ENCODE measurements around the gene CD47.

The CD47 gene

DNA sequence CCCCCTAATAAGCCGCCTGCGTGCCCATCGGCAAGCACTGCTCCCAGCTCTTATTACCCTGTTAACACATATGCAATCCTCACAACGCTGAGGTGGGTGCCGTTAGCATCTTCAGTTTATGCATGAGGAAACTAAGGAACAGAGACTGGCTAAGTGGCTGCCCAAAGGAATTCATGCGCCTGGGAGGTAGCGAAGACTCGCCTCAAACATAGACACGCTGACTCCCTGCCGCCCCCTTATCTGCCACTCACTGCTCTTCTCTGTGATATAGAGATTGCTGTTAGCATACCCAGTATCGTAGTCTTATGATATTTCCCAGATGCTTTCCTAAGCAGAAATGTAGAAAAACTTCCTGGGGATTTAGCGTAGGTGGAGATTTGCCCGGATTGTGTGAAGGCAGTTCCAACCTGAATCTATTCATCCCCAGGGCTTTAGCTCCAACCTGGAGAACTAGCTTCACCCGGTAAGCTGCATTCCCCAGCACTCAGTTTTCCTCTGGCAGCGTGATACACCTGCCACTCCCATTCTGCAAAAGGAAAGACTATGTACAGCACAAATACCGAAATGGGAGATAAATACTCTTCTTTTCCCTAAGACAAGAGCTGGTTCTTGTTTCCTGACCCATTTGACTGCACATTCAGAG is 23.7 kb upstream of the CD47 start:
- no peak for DNase-seq

DNA sequence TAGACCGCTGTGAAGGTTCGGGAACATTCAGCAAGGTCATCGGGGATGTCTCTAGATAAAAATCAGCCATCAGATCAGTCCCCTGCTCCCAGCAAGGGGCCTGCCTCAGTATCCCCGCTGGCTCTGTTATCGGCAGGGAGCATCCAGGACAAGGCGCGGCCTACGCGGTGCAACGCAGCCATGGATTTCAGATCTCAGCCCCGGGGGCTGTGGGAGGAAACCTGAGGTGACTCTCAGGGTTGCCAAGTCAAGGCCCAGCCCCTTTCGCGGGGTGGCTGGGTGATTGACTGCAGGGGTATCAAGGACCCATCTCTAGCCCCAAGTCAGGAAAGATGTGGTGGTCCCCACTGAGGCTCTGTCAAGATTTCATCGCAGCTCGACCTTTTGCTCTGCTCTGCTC is 23.1 kb upstream of the CD47 start:
- no peak for DNase-seq

DNA sequence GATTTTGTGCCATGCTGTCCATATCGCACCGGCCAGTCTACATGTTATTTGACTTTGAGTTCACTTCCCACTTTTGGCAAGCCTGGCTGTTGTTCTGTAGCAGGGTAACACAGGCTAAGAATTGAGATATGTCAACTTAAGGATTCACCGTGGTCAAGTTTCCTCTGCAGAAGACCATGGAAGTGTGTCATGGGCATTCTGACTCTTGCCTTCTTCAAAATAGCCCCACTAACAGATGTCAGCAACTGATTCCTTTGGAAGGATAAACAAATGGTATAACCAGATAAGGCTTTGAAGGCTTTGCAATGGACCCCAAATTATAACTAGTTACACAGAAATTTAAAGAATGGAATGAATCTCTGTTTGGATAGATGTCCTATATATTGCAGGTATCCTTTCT is 20.1 kb upstream of the CD47 start:
- DNase-seq, result no peak

DNA sequence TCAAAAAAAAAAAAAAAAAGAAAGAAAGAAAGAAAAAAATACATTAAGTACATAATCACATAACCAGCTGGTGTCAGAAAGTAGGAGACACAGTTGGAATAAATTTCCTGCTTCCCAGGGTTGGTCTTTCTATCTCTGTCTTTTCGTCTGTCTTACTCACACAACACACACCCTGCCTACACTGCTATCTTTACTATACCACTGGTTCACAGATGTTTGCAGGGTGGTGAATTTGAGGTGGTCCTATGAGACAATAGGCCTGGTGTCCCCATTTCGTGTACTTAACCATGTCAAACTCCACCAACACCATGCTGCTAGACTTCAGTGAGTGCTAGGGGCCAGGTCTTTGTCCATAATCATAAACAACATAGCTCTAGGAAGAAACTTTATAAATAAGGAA is 17.6 kb upstream of the CD47 start:
- no peak for DNase-seq

DNA sequence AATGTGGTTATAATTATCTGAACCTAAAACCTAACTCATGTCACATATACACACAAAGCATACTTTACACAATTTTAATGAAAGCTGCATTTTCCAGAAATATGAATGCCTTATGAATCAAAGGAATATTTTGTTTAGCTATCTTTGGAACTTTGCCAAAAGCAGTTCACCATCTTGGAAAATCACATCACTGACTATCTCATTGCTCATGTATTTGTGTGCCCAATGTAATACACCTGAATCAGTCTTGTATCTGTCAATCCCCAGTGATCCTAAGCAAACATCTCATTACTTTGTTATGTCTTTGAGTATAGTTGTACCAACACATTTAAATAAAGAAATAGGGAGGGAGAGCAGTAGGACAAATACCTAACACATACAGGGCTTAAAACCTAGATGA is 15.6 kb upstream of the CD47 start:
- no peak for DNase-seq

DNA sequence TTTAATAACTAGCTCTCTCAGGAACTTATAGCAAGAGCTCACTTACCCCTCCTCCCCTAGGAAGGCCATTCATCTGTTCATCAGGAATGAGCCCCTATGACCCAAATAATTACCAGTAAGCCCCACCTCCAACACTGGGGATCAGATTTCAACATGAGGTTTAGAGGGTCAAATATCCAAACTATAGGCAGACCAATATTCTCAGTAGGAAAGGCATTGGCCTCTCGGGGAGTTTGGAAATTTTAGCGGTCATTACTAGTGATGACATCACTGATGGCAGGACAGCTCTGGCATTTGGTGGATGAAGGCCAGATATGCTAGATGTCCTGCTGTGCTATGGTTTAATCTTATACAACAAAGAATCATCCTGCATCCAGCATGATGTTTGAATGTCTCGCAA is 15.2 kb upstream of the CD47 start:
- no peak for DNase-seq

DNA sequence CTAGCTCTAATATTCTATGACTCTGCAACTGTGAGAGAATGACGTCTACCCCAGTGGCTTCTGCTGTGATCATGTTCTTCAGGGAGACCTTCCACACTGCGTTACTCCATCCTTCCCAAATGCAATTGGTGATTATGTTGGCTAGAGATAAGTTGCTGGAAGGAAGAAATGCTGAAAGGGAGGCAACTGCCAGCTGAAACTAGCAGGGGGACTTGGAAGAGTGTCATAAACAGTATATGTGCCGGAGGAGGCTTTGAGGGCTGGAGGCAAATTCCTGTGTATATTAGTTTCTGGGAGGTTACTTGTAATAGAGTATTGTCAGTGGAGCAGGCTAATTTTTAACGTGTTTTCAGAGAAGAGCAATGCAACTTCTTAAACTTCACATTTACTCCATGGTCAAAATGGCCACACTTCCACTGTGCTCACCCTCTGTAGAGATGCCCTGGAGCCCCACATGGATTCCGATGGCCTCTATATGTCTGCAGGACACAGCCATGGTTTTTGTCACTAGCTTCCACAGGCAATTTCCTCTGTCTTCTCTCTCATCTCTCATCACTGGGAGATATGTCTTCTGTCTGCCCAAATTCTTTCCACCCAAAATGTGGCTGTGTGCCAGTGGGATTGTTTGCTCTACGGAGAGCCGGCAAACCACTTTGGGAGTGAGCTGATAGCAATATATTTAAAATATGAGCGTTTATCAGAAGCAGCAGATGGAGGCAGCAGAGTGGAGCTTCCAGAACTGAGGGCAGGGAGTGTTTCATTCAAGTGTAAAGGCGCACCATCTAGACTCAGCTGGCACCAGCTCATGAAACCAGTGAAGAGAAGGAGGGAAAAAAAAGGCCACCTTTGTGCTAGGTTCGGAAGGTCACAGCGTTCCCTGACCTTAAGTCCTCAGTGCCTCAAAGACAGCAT is 13.3 kb upstream of the CD47 start:
- no peak for DNase-seq

DNA sequence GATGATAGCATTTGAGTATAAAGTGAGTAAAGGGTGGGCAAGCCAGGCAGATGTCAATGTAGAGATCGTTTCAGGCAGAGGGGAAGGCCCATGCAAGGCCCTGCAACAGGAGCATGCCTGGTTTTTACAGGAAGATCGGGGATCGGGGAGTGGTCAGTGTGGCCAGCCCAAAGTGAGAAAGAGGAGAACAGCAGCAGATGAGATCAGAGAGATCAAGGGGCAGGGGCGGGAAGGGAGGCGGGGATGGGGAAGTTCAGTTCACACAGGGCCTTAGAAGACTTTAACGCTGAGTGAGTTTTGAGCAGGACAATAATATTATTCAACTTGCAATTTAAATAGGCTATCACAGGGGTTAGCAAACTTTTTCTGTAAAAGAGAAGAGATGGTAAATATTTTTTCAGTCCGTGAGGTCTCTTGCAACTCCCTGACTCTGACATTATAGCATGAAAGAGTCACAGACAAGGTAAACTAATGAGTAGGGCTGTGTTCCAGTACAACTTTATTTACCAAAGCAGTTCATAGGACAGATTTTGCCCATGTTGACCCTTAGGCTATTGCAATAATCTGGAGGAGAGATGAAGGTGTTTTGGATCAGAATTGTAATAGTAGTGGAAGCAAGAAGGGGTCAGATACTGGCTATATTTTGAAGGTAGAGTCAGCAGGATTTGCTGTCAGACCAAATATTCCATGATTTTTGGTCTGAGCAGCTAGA is 12.4 kb upstream of the CD47 start:
- no peak for DNase-seq

DNA sequence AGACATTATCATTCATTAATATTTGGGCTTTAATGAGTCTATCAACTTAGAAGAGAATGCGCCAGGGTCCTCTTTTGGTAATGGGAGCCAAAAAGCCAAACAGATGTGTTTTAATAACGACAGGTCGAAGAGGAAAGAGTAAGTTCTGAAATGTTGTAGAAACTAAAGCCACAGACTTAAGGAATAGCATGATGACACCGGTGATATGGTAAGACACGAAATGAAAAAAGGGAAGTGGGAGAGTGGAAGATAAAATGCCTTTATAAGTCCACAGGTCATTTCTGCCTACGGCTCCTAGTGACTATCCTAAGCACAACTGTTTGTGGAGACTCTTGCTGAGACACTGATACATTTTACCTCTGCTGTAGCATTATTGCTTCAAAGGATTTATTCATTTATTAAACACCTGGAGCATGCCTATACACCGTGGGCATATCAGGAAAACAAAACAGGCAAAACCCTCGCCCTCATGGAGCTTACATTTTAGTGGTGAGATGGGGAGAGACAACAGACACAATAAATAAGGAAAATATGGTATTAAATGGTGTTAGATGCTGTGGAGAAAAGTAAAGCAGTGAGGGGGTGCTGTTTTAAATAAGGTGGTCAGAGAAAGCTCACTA is 11.7 kb upstream of the CD47 start:
- DNase-seq, result no peak

DNA sequence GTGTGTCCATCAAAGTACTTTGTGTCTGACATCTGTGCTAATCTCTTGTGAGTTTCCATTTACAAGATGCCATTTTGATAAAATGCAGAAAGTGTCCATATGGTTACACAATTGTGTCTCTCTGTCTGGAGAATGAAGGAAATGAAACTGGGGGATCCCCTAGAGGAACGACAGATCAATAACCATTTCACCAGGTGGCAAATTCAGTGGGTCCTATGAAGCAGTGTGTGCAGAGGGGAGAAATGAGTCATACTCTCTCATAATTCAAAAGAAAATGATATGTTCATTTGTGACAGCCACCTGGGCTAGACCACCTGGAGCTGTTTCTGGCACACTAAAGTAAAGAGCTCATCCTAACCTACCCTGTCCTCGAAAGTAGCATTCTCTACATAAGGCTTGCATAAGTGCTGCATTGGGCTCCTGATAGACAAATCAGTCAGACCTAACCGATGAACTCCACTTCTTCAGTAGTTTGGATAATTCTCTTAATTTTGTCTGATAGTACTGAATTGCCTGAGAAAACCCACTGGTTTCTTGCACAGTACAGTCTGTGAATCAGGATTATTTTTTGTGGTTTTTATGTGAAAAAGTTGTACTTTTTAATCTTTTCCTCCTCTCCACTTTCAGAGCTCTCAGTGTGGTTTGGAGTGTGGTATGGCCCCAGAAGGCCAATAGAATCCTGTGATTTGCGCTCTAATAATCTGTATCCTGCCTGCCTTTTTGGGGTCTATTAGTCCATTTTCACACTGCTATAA is 10.3 kb upstream of the CD47 start:
- peak; percentile 13 for DNase-seq

DNA sequence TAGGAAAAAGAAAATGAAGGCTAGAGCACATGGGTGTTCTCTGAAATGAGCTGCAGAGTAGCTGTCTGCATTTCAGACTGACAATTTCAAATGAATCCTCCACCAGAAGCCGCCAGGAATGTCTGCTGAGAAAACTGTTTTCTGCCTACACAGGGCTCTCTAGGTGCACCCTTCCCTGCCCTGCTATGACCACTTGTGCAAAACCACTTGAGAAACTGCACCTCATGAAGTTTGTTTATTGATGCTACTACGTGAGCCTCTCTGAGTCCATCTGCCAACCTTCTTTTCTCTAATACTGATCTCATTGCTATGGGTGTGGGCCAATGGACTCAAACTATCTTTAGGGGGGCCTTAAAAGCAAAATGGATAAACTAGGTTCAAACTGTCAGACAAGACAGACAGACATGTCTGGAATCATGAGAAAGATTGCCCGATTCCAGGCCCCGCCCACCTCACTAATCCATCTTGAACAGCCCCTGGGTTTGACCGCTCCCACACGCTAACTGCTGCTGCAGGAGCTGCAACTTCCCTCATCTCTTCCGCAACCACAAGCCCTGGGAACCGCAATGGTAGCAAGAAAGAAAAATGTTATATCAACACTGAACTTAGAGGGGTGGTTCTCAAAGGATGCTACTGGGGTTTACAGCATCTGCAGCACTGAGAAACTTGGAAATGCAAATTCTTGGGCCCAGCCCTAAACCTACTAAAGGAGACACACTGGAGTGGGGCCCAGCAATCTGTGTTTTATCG is 9.0 kb upstream of the CD47 start:
- no peak for DNase-seq

DNA sequence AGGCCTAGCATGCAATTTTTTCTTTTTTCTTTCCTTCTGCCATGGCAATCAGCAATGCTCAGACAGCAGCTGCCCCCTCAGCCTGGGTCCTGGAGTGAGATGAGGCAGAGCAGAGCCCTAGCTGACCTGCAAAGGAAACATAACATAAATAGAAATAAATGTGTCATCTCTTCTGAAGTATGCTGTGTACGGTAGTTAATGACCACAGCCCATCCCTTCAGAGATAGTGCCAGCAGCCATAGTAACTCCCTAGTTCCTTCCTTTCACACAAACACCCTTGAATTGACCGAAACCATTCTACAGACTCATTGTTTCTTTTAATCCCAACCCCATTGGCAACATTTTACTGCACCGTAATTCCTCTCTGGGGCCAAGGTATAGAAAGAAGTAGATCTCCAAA is 8.4 kb upstream of the CD47 start:
- DNase-seq, result no peak

DNA sequence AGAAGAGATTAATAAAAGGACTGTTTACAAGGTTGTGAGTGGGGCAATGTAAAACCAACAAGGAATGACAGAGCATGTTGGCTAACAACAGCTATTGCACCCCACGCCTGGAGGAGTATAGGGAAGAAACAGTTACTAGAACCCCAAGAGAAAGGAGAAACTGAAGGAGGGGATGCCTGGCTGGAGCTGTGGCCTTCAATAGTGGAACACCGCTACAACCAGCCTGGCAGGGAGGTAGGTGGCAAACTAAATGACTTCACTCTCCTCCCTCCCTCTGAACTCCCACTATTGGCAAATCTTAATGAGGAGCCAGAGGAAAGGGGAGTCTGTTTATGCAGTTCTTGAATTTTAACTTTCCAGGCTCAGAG is 7.2 kb upstream of the CD47 start:
- no peak for DNase-seq

DNA sequence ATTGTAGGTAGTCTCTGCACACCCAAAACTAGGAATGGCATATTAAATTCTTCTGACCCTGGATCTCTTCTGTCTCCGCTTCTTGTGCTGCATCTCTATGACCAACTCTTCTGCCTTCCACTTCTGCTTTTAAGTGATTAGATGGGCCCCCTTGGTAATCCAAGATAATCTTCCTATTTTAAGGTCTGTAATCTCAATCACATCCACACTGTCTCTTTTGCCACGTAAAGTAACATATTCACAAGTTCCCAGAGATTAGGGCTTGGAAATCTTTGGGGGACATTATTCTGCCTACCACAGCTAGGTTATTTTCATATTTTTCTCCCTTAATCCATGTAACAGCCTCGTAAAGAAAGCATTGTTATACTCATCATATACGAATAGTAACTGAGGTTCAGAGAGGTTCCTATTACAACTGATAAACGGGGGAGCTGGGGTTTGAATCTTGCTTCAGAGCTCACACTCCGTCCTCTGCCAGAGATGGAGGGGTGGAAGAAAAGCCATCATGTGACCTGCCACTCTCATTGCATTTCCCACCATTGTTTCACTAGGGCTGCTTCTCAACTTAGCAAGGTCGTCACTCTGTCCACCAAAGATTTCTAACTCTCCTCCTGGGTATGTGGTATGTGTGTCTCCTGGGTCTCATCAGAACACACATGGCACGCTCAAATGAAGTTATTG is 6.6 kb upstream of the CD47 start:
- no peak for DNase-seq

DNA sequence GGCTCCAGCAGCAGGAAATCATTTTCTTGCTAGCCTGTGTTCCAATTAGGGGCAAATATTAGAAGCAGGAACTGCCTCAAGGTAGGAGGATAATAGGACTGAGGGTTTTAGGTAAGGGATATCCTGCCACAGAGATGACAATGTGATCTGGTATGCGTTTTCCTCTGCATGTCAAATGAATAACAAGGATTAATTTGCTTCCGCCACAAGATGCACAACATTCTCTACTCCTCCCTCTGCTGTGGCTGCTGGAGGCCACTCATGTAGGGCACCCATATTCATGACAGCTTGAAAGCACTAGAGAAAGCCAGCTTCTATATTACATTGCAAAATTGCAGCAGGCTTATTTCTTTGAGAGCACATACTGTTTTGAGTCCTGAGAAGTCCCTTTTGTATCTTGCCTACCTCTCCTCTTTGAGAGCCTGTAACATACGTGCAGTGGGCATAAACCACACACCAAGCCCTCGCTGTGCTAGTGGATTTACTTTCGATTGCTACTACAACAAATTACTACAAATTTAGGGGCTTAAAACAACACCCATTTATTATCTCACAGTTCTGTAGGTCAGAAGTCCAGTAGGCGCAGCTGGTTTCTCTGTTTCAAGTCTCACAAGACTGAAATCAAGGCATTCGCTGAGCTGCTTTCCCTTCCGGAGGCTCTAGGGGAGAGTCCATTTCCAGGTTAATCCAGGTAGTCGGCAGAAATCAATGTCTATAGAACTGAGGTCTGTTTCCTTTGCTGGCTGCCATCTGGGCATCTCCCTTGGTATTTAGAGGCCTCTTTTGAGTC is 5.9 kb upstream of the CD47 start:
- no peak for DNase-seq

DNA sequence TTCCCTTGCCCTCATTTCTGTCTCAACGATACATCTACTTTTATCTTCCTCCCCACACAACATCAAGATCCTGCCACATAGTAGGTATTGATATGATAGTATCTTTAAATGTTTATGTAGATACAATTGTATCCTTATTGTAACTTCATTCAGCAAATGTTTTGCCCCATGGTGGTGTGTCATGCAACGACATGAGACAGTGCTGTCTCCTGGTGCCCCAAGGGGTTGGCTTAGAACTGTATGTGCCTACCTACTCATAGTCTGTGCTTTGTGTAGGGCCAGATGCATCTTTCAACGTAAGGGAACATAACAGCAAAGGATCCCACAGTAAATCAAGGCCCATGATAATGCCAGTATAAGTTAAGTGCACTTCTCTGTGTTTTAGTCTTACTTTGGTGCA is 2.8 kb upstream of the CD47 start:
- peak; percentile 29 for DNase-seq

DNA sequence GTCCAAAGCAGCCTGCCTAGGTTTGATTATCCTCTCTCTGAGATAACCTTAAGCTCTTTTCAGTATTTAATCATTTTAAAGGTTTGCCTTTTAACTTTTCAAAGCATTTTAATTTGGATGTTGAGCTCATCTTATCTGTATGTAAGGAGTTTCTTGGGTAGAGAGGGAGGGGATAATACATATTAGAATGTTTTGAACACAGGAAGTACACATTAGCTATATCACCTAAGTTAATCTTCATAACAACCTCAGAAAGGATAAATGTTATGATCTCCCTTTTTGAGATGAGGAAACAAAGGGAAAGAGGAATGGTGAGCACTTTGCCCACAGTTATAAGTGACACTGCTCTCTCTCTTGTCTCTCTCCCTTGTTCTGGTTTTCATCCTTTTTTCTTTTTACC is 2.2 kb upstream of the CD47 start:
- DNase-seq, result no peak

DNA sequence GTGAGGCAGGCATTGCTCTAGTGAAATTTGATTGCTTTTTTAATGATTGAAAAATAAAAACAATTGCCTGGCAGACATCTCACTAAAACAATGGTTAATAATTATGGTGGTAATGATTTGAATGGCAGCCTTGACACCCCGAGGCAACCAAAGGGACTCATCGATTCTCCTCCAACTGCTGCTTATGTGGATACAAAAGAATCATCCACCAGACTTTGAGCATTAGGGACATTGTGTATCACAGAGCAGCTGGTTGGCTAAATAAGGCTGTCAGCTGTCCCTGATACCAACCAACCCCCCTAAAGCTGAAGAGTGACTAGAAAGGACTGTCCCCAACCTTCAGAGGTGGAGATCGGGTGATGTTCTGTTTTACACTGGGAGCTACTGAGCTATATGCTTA is 1.7 kb upstream of the CD47 start:
- DNase-seq, result no peak

DNA sequence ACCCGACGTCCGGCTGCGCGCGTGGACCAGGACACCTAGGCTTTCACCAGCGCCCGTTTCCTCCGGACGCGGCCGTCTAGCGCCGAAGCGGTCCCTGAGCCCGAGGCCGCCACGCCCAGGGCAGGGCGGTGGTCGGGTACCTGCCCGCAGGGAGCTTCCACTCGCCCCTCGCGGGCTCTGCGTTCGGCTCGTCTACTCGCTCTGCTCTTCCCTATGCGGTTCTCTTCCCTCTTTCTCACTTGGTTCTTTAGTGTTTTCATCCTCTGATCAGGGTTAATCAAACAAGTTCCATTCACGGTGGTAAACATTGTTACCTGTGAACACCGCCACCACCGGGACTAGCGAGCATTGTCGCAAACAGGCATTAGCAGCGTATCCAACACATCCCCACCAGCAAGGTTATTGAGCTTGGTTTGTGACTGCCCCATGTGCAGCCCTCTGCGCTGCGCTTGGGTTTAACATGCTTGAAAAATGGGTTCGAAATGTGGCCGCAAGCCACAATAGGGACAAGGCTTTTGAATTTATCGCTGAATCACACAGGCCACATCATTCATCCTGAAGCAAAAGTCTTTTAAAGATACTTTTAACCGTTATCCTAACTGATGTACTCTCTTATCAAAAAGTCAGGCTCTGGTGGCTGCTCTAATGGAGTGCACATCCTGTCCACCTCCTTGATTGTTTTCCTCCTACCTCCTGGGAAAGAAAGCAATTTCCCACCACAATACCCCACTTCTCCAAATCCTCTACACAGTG is 843 bp upstream of the CD47 start:
- peak; percentile 38 for DNase-seq
